ENCODE measurements around the gene MEGF11. TPM values are rescaled to one million over a fixed set of nuclear protein-coding genes. Genes with fewer than 3 reads are reported as not detected.
A peak's percentile ranks its signal among the peaks of the same experiment; 100 is the strongest.

MEGF11 gene
- total RNA-seq, 1 donor from 2014 or later: 0.60 TPM

- DNase-seq (ENCODE audit: low spot score, unreplicated experiment): no peak
- H3K27me3 Mint-ChIP-seq: peaks cover 12% of the 10 kb centered on the region
- no peaks in the 10 kb centered on the region for H3K36me3 Mint-ChIP-seq (ENCODE audit: insufficient read depth)
- H3K9me3 Mint-ChIP-seq (ENCODE audit: low read depth): no peaks in the 10 kb centered on the region
- peaks cover 15% of the 10 kb centered on the region for H3K4me1 Mint-ChIP-seq (ENCODE audit: low read depth)
- H3K4me3 Mint-ChIP-seq (ENCODE audit: low read depth): no peak overlapping the region
- no peak overlapping the region for H3K27ac Mint-ChIP-seq
- no peak for TF ChIP-seq CTCF (IDR thresholded peaks at IDR 0.05; ENCODE audit: unreplicated experiment)
These were observed 183.8 kb downstream of the MEGF11 start for GRCh38 chr15:66069751-66070150.

- H3K36me3 Mint-ChIP-seq (ENCODE audit: insufficient read depth): no peaks in the 10 kb centered on the region
- no peaks in the 10 kb centered on the region for H3K9me3 Mint-ChIP-seq (ENCODE audit: low read depth)
- no peak for DNase-seq (ENCODE audit: low spot score, unreplicated experiment)
- no peak for TF ChIP-seq CTCF (IDR thresholded peaks at IDR 0.05; ENCODE audit: unreplicated experiment)
- H3K27ac Mint-ChIP-seq: no peak overlapping the region
- no peak overlapping the region for H3K4me3 Mint-ChIP-seq (ENCODE audit: low read depth)
- peaks cover 12% of the 10 kb centered on the region for H3K27me3 Mint-ChIP-seq
- peaks cover 15% of the 10 kb centered on the region for H3K4me1 Mint-ChIP-seq (ENCODE audit: low read depth)
These were observed 184.7 kb downstream of the MEGF11 start for GRCh38 chr15:66068801-66069200.

DNA sequence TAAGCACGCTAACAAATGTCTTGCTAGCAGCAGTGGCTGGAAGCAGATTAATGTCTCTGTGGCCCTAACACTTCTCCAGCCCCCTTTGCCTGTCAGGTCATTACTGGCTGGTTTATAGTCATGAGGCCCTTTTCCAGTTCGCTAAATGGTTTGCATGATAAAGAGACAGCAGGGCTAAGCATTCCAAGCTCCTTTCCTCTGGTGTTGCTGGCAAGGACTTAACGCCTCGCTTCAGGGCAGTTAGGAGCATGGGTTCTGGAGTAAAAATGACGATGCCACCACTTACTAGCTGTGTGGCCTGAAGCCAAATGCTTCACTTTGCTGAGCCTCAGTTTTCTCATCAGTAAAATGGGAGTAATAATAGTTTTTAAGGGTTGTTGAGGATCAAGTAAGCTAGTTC lies 185.9 kb downstream of the MEGF11 start:
- no peak for TF ChIP-seq CTCF (IDR thresholded peaks at IDR 0.05; ENCODE audit: unreplicated experiment)
- peaks cover 21% of the 10 kb centered on the region for H3K4me1 Mint-ChIP-seq (ENCODE audit: low read depth)
- H3K36me3 Mint-ChIP-seq (ENCODE audit: insufficient read depth): no peaks in the 10 kb centered on the region
- no peak for DNase-seq (ENCODE audit: low spot score, unreplicated experiment)
- H3K4me3 Mint-ChIP-seq (ENCODE audit: low read depth): no peak overlapping the region
- peaks cover 17% of the 10 kb centered on the region for H3K27me3 Mint-ChIP-seq
- no peak overlapping the region for H3K27ac Mint-ChIP-seq
- H3K9me3 Mint-ChIP-seq (ENCODE audit: low read depth): no peaks in the 10 kb centered on the region

GRCh38 chr15:66066481-66066880 lies 187.1 kb downstream of the MEGF11 start:
- Mint-ChIP-seq H3K36me3 (ENCODE audit: insufficient read depth) (no peaks in the 10 kb centered on the region), H3K27me3 (peaks cover 13% of the 10 kb centered on the region), H3K4me1 (ENCODE audit: low read depth) (peaks cover 21% of the 10 kb centered on the region), H3K4me3 (ENCODE audit: low read depth) (no peak overlapping the region), H3K9me3 (ENCODE audit: low read depth) (no peaks in the 10 kb centered on the region), H3K27ac (no peak overlapping the region)
- no peak for TF ChIP-seq CTCF (IDR thresholded peaks at IDR 0.05; ENCODE audit: unreplicated experiment)
- DNase-seq (ENCODE audit: low spot score, unreplicated experiment): no peak

- H3K4me3 Mint-ChIP-seq (ENCODE audit: low read depth): no peak overlapping the region
- H3K27ac Mint-ChIP-seq: peak overlapping the region; percentile 35
- H3K36me3 Mint-ChIP-seq (ENCODE audit: insufficient read depth): no peaks in the 10 kb centered on the region
- no peak for TF ChIP-seq CTCF (IDR thresholded peaks at IDR 0.05; ENCODE audit: unreplicated experiment)
- no peak for DNase-seq (ENCODE audit: low spot score, unreplicated experiment)
- H3K4me1 Mint-ChIP-seq (ENCODE audit: low read depth): peaks cover 21% of the 10 kb centered on the region
- peaks cover 8% of the 10 kb centered on the region for H3K27me3 Mint-ChIP-seq
- H3K9me3 Mint-ChIP-seq (ENCODE audit: low read depth): no peaks in the 10 kb centered on the region
These were observed 187.5 kb downstream of the MEGF11 start for GRCh38 chr15:66066005-66066404.
